ENCODE results near the gene SLC8A2. TPM values are rescaled to one million over a fixed set of nuclear protein-coding genes. Genes with fewer than 3 reads are reported as not detected.

The SLC8A2 gene
- total and polyA plus RNA-seq, 2 of the 8 experiments (the other 6 are each of a cell fraction or from before 2014, with no cell fraction given) = 7.3 to 12.4 TPM

DNA sequence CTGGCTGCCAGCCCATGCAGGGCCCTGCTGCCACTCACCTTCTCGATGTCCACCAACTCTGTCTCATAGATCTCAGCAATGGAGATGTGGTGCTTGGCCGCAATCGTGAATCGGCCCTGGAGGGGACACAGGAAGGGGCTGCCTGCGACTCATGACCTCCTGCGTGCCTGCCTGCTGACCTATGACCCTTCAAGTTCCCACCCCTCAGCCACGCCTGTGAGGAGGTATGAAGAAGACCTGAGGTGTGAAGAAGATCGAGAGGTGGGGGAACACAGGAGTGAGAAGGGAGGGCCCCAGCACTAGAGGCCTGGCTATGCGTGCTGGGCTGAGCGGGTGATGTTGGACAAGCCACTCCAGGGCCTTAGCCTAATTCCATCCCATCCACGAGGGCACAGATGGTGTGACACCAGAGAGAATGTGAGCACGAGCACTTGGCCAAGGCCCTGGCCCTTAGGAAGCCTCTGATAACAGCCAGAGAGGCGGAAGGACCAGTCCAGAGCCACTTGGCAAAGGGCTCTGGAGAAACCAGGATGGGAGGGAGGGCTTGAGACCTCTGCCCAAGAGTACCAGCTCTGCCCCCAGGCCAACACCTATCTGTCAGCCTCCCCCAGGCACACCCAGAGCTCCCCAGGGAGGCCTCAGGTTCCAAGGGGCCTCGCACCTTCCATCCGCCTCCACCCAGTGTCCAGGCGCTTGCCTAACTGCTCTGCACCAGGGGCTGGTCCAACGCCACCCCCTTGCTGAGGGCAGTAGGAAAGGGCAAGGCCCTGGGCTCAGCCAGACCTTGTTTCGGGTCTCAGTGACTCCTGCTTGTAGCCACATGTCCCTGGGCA lies 21.9 kb upstream of the SLC8A2 start (continued):
- no peak for TF ChIP-seq CBX8 (IDR thresholded peaks at IDR 0.05; ENCODE audit: borderline replicate concordance, low read depth, low read length)
- TF ChIP-seq CTBP2 (IDR thresholded peaks at IDR 0.05; ENCODE audit: borderline replicate concordance, insufficient read depth, insufficient read length, low read length) = no peak
- TF ChIP-seq YY1 (IDR thresholded peaks at IDR 0.05; ENCODE audit: low read depth, low read length) = no peak
- TF ChIP-seq PHF8 (conservative IDR thresholded peaks at IDR 0.05; ENCODE audit: low read depth, low read length) = no peak
- TF ChIP-seq KDM5A (IDR thresholded peaks at IDR 0.05; ENCODE audit: low read length) = no peak
